OCI-LY3 (cell line): ENCODE results near the gene GSE1.
A peak's percentile ranks its signal among the peaks of the same experiment; 100 is the strongest.

Source experiments
- H2AFZ ChIP-seq: fragments of 200-600, 300-600 bp; shearing (Covaris generic); 2 replicates; pipeline ENCODE4 v1.6.0; 2014; ENCODE audit warnings: antibody characterized with exemption, low read depth, low read length
- H3K27ac ChIP-seq: fragments of 200-600, 300-600 bp; sonication (generic); 2 replicates; pipeline ENCODE4 v1.5.1; 2014; ENCODE audit warnings: mild to moderate bottlenecking, low read length, moderate library complexity, mixed read lengths
- H3K27me3 ChIP-seq: fragments of 200-600, 300-600 bp; sonication (generic); 2 replicates; pipeline ENCODE4 v1.6.1; 2014; ENCODE audit warnings: low read depth, low read length, mixed read lengths
- H3K36me3 ChIP-seq: fragments of 200-600, 300-600 bp; sonication (generic); replicated peaks from 2 replicates; pipeline ENCODE3; 2014; ENCODE audit warnings: low read depth, low read length, mixed read lengths
- H3K4me1 ChIP-seq: fragments of 300-600, 200-600 bp; sonication (generic); 2 replicates; pipeline ENCODE4 v1.6.1; 2014; ENCODE audit warnings: low read length, mixed read lengths
- H3K4me2 ChIP-seq: fragments of 200-600, 300-600 bp; sonication (generic); 2 replicates; pipeline ENCODE4 v1.6.1; 2014; ENCODE audit warnings: low read length, mixed read lengths
- H3K4me3 ChIP-seq: fragments of 300-600, 200-600 bp; sonication (generic); 2 replicates; pipeline ENCODE4 v1.5.1; 2014; ENCODE audit warnings: antibody characterized with exemption, mild to moderate bottlenecking, low read length, moderate library complexity
- H3K79me2 ChIP-seq: fragments of 300-600, 200-600 bp; shearing (Covaris generic); 2 replicates; pipeline ENCODE4 v1.6.1; 2014; ENCODE audit warnings: mild to moderate bottlenecking, low read length, mixed read lengths
- H3K9ac ChIP-seq: fragments of 300-600, 200-600 bp; shearing (Covaris generic); 2 replicates; pipeline ENCODE4 v1.6.0; 2014; ENCODE audit warnings: mild to moderate bottlenecking, low read length, moderate library complexity
- H3K9me3 ChIP-seq: fragments of 200-600, 300-600 bp; shearing (Covaris generic); 2 replicates; pipeline ENCODE4 v1.6.1; 2014; ENCODE audit warnings: low read length, mixed read lengths; ENCODE audit not compliant: insufficient read depth
- H4K20me1 ChIP-seq: fragments of 200-600, 300-600 bp; sonication (generic); 2 replicates; pipeline ENCODE4 v1.6.1; 2016; ENCODE audit warnings: low read length, mixed read lengths; ENCODE audit not compliant: insufficient read depth
- EZH2phosphoT487 ChIP-seq: fragments of 200-600 bp; shearing (Covaris generic); IDR thresholded peaks from 2 replicates; pipeline ENCODE4 v1.6.1; 2018; ENCODE audit warnings: antibody characterized with exemption, mixed run types, low read depth
- TF ChIP-seq, protein P1 (sequence below): fragments of 200-600, 300-600 bp; sonication (generic); IDR thresholded peaks from 2 replicates; pipeline ENCODE4 v1.5.1; 2014; ENCODE audit warnings: antibody characterized with exemption, low read length, low read depth

Gene GSE1

DNA sequence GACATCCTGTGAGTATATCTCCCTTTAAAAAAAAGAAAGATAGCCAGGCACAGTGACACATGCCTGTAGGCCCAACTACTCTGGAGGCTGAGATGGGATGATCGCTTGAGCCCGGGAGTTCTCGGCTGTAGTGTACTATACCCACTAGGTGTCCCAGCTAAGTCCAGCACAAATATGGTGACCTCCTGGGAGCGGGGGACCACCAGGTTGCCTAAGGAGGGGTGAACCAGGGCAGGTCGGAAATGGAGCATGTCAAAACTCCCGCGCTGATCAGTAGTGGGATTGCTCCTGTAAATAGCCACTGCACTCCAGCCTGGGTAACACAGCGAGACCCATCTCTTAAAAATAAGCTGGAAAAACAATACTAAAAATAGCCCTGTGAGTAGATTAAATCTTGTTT lies 46.2 kb downstream of the GSE1 start:
- H4K20me1 ChIP-seq: peaks cover 6% of the 10 kb centered on the region; the same call in 1 of the 2 replicates
- no peak overlapping the region for H3K4me2 ChIP-seq
- TF ChIP-seq, protein P1, sequence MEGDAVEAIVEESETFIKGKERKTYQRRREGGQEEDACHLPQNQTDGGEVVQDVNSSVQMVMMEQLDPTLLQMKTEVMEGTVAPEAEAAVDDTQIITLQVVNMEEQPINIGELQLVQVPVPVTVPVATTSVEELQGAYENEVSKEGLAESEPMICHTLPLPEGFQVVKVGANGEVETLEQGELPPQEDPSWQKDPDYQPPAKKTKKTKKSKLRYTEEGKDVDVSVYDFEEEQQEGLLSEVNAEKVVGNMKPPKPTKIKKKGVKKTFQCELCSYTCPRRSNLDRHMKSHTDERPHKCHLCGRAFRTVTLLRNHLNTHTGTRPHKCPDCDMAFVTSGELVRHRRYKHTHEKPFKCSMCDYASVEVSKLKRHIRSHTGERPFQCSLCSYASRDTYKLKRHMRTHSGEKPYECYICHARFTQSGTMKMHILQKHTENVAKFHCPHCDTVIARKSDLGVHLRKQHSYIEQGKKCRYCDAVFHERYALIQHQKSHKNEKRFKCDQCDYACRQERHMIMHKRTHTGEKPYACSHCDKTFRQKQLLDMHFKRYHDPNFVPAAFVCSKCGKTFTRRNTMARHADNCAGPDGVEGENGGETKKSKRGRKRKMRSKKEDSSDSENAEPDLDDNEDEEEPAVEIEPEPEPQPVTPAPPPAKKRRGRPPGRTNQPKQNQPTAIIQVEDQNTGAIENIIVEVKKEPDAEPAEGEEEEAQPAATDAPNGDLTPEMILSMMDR: no peak
- no peak for TF ChIP-seq EZH2phosphoT487
- H3K27ac ChIP-seq: no peak overlapping the region
- no peaks in the 10 kb centered on the region for H3K27me3 ChIP-seq
- H3K4me3 ChIP-seq: no peak overlapping the region
- H2AFZ ChIP-seq: no peak overlapping the region
- H3K9ac ChIP-seq: no peak overlapping the region
- H3K4me1 ChIP-seq: no peaks in the 10 kb centered on the region
- H3K36me3 ChIP-seq: peaks cover 29% of the 10 kb centered on the region
- no peaks in the 10 kb centered on the region for H3K79me2 ChIP-seq
- H3K9me3 ChIP-seq: no peaks in the 10 kb centered on the region

DNA sequence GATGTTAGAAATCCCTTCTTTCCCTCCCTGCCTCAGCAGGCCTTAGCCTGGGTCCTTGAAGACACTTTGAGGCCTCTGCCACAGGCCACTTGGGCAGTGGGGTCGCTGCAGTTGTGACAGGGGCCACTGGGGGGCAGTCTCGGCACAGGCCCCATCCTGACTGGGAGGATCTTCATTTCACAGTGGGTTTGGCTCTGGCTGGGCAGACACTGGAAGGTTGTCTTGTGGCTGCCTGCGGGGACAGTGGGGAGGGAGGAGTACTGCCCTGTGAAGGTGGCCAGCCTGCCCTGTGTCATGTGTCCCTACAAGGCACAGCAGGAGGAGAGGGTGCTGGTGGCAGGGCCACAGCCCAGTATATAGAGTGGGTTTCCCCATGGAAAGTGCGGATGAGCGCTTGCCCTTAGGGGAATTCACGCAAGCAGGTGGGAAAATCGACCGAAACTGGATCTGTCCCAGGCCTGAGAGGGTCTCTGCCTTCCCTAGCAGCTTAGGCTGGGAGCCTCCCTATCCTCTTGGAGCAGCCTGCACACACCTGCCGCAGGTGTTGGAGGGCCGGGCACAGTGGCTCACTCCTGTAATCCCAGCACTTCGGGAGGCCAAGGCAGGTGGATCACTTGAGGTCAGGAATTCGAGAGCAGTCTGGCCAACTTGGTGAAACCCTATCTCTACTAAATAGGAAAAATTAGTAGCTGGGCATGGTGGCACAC lies 46.8 kb downstream of the GSE1 start:
- no peak overlapping the region for H3K9ac ChIP-seq
- H3K36me3 ChIP-seq: peaks cover 34% of the 10 kb centered on the region
- H2AFZ ChIP-seq: no peak overlapping the region

DNA sequence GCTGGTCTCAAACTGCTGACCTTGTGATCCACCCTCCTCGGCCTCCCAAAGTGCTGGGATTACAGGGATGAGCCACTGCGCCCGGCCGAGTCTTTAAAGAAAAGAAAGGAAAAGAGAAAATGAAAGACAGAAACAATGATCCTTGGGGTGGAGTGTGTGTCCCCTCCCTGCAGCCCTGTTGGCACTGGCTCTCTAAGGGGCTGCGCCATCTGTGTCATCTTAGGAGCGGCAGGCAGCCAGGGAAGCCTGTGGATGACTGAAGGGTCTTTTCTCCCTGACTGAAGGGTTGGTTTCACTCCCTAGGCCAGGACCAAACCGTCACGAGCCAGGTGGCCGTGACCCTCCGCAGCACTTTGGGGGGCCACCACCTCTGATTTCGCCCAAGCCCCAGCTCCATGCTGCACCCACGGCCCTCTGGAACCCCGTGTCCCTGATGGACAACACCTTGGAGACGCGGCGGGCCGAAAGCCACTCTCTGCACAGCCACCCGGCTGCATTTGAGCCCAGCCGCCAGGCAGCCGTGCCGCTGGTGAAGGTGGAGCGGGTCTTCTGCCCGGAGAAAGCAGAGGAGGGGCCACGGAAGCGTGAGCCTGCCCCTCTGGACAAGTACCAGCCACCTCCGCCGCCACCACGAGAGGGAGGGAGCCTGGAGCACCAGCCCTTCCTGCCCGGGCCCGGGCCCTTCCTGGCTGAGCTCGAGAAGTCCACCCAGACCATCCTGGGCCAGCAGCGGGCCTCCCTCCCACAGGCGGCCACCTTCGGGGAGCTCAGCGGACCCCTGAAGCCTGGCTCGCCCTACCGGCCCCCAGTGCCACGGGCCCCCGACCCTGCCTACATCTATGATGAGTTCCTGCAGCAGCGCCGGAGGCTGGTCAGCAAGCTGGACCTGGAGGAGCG lies 48.0 kb downstream of the GSE1 start:
- Histone ChIP-seq H3K27ac (no peak overlapping the region), H3K36me3 (peaks cover 40% of the 10 kb centered on the region), H3K27me3 (no peaks in the 10 kb centered on the region), H4K20me1 (peaks cover 5% of the 10 kb centered on the region; the same call in 1 of the 2 replicates), H3K4me1 (no peaks in the 10 kb centered on the region), H3K4me2 (no peak overlapping the region), H3K9ac (no peak overlapping the region), H2AFZ (no peak overlapping the region), H3K4me3 (no peak overlapping the region), H3K79me2 (no peaks in the 10 kb centered on the region), H3K9me3 (no peaks in the 10 kb centered on the region)
- TF ChIP-seq EZH2phosphoT487: no peak
- TF ChIP-seq, protein P1: no peak

More for the DNA sequence above, 46.8 kb downstream of the GSE1 start:
- H4K20me1 ChIP-seq: peaks cover 5% of the 10 kb centered on the region; the same call in 1 of the 2 replicates
- no peak overlapping the region for H3K4me2 ChIP-seq
- H3K4me1 ChIP-seq: no peaks in the 10 kb centered on the region
- H3K27me3 ChIP-seq: no peaks in the 10 kb centered on the region
- H3K79me2 ChIP-seq: no peaks in the 10 kb centered on the region
- no peak overlapping the region for H3K27ac ChIP-seq
- no peaks in the 10 kb centered on the region for H3K9me3 ChIP-seq
- no peak overlapping the region for H3K4me3 ChIP-seq
- no peak for TF ChIP-seq EZH2phosphoT487
- TF ChIP-seq, protein P1: peak; percentile 85
